Measurements from ENCODE around the gene VARS1. TPM values are rescaled to one million over a fixed set of nuclear protein-coding genes. Genes with fewer than 3 reads are reported as not detected.

Gene VARS1
- total RNA-seq, 4 donors from 2014 or later = 39.2 to 53.9 (median 46.9) TPM

DNA sequence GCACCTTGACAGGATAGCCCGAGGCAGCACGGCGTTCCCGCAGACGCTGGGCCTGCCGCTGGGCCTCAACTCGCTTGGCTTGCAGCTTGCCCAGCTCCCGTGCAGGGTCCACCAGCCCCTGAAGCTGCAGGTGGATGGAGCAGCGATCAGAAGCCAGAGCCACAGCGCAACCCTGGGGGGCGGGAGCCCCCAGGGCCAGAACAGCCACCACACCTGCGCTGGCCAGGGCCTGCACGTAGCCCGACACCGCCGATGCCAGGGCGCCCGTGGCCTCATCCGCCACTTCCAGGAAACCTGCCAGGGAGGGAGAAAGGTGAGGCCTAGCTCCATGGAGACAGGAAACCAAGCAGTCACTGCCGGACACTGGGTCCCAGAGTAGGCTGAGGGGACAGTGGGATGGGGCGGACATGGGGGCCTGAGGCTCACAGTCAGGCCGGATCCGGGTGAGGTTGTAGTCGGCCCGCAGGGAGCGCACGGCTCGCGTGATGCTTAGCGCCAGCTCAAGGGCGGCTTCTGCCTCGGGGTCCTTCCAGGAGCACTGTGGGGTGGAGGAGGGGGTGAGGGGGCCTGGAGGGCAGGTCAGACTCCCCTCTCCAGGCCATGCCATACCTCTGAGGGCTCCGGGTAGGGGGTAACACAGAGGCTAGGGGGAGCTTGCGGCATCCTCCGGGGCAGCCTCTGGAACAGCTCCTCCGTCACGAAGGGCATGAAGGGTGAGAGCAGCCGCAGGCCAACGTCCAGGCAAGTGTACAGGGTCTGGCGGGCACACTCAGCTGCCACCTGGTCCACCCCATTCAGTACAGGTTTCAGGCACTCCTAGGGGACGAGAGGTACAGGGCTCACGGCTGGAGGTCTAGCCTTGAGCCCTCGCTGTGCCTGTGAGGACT, 16.3 kb downstream of the VARS1 start:
- intact Hi-C loops (cut with DNase I; ENCODE audit: low total_unique reads) = no loop called here
- no peak for DNase-seq (ENCODE audit: low spot score in 2 of 2)
- no peak overlapping the region for H3K4me3 ChIP-seq (ENCODE audit: low read depth, poor library complexity, severe bottlenecking)
- TF ChIP-seq POLR2A (IDR thresholded peaks at IDR 0.05) = no peak
- TF ChIP-seq, protein P1, sequence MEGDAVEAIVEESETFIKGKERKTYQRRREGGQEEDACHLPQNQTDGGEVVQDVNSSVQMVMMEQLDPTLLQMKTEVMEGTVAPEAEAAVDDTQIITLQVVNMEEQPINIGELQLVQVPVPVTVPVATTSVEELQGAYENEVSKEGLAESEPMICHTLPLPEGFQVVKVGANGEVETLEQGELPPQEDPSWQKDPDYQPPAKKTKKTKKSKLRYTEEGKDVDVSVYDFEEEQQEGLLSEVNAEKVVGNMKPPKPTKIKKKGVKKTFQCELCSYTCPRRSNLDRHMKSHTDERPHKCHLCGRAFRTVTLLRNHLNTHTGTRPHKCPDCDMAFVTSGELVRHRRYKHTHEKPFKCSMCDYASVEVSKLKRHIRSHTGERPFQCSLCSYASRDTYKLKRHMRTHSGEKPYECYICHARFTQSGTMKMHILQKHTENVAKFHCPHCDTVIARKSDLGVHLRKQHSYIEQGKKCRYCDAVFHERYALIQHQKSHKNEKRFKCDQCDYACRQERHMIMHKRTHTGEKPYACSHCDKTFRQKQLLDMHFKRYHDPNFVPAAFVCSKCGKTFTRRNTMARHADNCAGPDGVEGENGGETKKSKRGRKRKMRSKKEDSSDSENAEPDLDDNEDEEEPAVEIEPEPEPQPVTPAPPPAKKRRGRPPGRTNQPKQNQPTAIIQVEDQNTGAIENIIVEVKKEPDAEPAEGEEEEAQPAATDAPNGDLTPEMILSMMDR (IDR thresholded peaks at IDR 0.05) = no peak
- WGBS, 2 donors = 83 to 84% methylated on average over 28 to 42 of the region's 43 CpGs

DNA sequence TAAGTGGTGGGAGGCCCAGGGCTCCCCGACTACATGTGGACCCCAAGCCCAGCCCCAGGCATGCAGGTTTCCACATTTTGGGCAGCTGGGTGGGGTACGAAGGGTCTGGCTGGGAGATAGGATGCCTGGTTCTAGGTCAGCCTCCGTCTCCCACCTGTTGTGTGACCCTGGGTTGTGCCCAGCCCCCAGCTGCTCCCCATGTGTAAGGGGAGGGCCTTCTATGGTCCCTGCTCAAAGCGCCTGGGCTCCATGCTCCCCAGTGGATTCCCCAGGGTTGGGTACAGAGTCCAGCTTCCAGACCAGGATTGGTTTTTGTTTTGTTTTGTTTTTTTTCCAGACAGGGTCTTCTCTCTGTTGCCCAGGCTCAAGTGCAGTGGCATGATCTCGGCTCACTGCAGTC, 17.4 kb downstream of the VARS1 start:
- DNase-seq (ENCODE audit: low spot score in 2 of 2) = no peak
- H3K4me3 ChIP-seq (ENCODE audit: low read depth, poor library complexity, severe bottlenecking) = no peak overlapping the region
- WGBS, 2 donors = 96% methylated on average over 5 of the region's 5 CpGs
- TF ChIP-seq, protein P1 (IDR thresholded peaks at IDR 0.05) = no peak
- no peak for TF ChIP-seq POLR2A (IDR thresholded peaks at IDR 0.05)
- intact Hi-C loops (cut with DNase I; ENCODE audit: low total_unique reads) = no loop called here

DNA sequence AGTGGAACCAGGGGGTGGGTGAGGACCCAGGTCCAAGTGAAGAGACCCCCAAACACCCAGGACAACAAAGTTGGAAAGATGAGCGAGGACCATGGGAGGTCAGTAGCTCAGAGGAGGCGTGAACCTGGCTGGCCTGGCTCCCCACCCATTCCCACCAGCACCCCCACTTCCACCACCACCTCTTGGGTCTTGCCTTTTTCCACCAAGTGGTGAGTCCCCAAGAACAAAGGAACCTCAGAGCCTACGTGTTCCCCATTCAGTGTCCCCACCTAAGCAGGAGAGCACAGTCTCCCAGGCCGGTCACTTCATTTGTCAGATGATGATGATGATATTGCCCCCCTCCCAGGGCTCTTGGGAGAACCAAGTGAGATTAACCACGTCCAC, 17.9 kb downstream of the VARS1 start:
- WGBS, 2 donors = 83% methylated on average over 5 of the region's 5 CpGs

DNA sequence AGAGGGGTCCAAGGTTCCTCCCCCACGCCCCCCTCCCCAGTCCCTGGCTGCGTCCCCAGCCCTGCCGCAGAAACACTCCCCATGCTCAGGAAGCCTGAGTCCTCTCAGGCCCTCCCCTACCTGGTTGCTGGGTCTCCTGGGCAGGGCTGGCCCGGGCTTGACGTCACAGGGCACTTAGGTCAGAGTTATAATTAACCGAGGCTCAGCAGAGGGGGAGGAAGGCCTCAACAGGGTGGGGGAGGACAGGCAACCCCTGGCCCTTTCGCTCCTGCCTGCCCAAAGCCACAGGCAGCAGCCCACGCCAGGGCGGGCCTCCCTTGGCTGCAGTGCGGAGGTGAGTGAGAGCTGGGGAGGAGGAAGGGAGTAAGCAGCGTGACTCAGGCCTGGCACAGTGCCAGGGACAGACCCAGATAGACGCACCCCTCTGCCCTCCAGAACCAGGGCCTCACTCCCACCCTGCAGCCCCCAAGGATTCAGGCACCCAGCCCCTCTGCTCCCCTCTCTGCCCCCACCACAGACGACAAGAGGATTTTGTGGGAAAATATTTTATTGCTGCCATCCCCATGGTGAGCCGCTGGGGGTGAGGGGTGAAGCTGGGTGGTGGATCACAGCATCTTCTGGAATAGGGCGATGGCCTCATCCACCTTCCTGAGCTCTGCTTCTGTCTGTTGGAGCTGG, 18.4 kb downstream of the VARS1 start, which contains the start of gene VWA7:
TSS of gene VWA7 (minus strand) at position 340 of the 678 bp plus-strand sequence. CDS start 549 bp downstream, outside the sequence.
- DNase-seq (ENCODE audit: low spot score in 2 of 2) = peak; percentile 52 to 91
- 11 to 13% methylated on average over 13 to 15 of the region's 15 CpGs for WGBS, 2 donors
- intact Hi-C loops (cut with DNase I; ENCODE audit: low total_unique reads) = no loop called here
- TF ChIP-seq POLR2A (IDR thresholded peaks at IDR 0.05) = no peak
- TF ChIP-seq, protein P1 (IDR thresholded peaks at IDR 0.05) = peak in 1 of 3 donors; percentile 59
- no peak within 1 kb of the TSS for H3K4me3 ChIP-seq (ENCODE audit: low read depth, poor library complexity, severe bottlenecking)

More for the DNA sequence above, 17.9 kb downstream of the VARS1 start:
- DNase-seq (ENCODE audit: low spot score in 2 of 2) = no peak
- no peak for TF ChIP-seq POLR2A (IDR thresholded peaks at IDR 0.05)
- TF ChIP-seq, protein P1 (IDR thresholded peaks at IDR 0.05) = no peak
- intact Hi-C loops (cut with DNase I; ENCODE audit: low total_unique reads) = no loop called here
- H3K4me3 ChIP-seq (ENCODE audit: low read depth, poor library complexity, severe bottlenecking) = no peak overlapping the region

DNA sequence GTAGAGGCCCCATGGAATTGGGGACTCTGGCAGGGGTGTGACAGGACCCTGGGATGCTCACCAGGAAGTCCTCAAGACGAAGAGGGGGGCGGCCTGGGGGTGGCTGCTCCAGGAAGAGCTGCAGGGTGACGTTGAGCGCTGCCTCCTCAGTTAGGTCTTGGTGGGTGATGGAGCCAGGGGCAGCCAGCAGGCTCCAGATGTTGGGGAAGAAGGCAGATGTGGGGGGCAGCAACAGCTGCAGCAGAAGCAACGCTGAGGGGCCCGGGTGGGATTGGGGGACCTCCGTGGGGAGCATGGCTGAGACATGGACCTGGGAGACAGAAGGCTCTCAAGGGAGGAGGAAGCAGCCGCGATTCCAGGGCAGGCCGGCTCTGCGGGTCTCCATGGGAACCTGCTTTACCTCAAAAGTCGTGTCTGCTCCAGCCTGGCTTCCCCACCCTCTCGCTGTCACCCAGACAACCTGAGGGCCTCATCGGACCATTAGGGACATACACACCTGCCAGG, 19.0 kb downstream of the VARS1 start:
- intact Hi-C loops (cut with DNase I; ENCODE audit: low total_unique reads) = no loop called here
- no peak for DNase-seq (ENCODE audit: low spot score in 2 of 2)
- WGBS, 2 donors = 32 to 38% methylated on average over 14 of the region's 14 CpGs
- H3K4me3 ChIP-seq (ENCODE audit: low read depth, poor library complexity, severe bottlenecking) = no peak overlapping the region
- TF ChIP-seq, protein P1 (IDR thresholded peaks at IDR 0.05) = no peak
- TF ChIP-seq POLR2A (IDR thresholded peaks at IDR 0.05) = no peak

Measured in lower leg skin (tissue), 4 donors.